NCI-H524 treated with DMSO at 0.1 percent for 48 hours (cell line): Measurements from ENCODE around the gene NF1.
"Not testable (repeated sequence)": the region's sequence is repeated elsewhere in the genome, so short reads cannot be mapped to it uniquely, and the experiment has no call there.

Experiments
- DNase-seq: peaks from one replicate; lab custom pipeline; 2025; lab: John Stamatoyannopoulos, UW

The NF1 gene

DNA sequence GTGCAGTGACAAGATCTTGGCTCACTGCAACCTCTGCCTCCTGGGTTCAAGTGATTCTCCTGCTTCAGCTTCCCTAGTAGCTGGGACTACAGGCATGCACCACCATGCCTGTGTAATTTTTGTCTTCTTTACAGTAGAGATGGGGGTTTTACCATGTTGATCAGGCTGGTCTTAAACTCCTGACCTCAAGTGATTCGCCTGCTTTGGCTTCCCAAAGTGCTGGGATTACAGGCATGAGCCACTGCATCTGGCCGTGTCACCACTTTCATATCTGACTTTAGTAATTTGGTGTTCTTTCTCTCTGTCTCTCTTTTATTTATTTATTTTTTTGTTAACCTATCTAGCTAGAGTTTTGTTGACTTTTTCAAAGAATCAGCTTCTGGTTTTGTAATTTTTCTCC lies 103.9 kb downstream of the NF1 start:
- not testable (repeated sequence) for DNase-seq

DNA sequence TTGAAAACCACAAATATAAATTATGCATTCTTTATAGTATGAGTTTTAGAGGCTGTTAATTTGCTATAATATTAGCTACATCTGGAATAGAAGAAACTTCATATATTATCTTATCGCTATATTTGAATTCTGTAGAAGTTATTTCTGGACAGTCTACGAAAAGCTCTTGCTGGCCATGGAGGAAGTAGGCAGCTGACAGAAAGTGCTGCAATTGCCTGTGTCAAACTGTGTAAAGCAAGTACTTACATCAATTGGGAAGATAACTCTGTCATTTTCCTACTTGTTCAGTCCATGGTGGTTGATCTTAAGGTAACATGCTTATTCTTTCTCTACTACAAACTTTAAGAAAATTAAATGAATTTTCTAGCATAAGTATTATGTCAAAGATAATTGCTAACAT lies 105.5 kb downstream of the NF1 start:
- no peak for DNase-seq

DNA sequence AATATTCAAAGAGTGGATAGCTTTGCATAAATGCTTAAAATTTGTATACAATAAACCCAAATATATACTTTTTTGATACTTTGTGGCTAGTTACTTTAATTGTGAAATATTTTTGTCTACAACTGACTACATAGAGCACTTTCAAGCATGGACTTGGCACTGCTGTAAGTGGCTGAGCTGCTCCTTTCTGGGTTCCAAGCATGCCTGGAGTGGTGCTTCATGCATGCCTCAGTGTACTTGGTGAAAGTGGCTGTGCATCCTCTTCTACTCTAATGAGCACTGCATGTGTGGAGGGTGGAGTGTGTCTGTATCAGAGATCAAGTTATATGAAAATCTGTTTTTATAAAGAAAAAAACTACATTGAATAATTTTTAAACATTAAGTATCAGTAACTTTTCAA lies 108.2 kb downstream of the NF1 start:
- no peak for DNase-seq

DNA sequence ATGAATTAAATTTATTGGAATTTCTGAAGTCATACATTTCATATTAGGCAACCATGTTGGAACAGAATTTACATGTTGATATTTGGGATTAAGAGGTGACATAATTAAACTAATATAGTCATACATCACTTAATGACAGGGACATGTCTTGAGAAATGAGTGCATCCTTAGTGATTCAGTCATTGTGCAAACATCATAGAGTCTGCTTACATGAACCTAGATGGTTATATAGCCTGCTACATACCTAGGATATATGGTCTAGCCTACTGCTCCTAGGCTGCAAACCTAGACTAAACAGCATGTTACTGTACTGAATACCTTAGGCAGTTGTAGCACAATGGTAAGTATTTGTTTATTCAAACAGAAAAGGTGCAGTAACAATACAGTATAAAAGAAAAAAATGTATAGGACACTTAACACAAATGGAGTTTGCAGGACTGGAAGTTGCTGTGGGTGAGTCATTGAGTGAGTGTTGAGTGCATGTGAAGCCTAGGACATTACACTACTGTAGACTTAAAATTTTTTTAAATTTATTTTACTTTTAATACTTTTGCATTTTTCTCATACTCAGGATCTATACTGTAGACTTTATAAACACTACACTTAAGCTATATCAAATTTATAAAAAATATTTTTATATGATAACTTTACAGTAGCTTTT lies 116.7 kb downstream of the NF1 start:
- DNase-seq = no peak

DNA sequence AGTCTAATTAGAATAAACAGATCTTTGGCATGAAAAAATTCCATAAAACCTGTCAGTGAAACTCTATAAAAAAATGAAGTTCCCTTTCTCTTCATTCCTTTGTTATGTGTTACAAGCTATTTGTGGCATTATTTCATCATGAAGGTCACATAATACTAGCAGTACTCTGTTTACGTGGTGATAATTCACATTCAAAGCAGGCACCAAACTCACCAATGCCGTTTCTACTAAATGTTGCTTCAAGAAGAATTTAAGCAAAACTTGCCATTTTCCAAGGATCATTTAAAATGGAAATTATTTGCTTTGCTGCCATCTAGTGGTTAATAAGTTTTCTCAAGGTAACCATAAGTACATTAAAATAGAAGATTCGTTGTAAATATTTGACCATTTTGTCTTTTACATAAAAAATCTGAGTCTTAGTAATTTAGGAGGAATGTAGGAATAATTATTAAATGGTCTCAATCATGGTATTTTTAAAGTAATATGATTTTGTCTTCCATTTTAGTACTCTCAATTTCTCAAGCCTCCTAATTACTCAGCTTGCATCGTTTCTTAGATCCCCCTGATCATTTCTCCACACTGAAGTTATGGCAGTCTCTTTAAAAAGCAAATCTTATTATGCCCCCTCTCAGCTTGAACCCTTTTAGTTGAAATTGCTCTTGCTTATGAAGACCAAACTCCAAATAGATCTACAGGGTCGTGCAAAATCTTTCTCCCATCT lies 121.4 kb downstream of the NF1 start:
- DNase-seq = no peak

DNA sequence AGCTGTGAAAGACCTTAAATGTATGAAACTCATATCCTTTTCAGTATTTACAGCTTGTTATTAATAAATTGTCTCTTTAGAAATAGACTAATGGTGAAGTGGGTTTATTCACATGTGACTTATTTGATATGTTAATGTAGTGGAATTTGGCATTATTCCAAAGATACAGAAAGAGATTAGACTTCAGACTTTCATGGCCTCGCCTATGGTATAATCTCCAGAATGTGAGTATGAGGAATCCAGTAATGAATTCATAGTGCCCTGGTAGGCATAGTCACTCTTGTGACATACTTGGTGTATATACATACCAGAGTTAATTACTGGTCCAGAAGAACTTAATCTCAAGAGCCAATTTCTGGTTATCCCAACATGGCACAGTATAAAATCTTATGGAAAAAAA lies 129.6 kb downstream of the NF1 start:
- no peak for DNase-seq

DNA sequence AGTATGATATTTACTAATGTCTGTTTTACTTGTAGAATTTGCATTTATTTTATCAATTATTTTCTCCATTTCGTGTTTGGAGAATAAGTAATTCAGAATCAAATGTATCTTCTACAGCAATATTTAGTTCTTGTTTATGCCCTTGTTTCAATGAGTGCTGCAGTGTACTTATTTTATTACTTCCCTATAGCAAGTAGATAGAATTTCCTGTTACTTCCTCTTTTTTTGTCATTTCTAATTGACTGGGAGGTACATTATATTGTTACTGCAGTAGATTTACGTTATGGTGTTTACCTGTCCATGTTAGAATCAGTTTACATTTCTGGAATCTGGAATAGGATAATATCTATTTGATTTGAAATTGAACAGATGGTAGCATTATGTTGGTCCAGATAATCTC lies 131.1 kb downstream of the NF1 start:
- no peak for DNase-seq

DNA sequence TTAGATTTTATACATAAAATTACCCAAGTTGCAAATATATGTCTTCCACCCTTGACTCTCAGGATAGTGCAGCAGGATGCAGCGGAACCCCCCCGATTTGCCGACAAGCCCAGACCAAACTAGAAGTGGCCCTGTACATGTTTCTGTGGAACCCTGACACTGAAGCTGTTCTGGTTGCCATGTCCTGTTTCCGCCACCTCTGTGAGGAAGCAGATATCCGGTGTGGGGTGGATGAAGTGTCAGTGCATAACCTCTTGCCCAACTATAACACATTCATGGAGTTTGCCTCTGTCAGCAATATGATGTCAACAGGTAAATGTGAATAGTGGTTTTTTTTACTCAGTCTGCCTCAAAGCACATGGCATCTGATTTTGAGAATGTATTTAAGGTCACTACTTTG lies 131.6 kb downstream of the NF1 start:
- no peak for DNase-seq

DNA sequence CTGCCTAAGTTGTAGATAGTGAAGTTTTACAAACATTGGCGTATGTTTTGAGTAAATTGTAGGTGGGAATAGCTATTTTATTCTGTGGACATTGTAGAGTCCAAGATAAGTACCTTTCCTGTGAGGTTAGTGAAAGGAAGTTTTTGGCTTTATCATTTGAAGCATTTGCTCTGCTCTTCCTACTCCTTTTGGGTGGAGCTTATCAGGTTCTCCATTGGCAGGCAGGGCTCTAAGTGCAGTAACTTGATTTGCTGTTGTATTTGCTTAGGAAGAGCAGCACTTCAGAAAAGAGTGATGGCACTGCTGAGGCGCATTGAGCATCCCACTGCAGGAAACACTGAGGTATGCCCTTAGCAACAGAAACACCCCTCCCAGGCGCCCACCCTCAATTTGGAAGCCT lies 132.2 kb downstream of the NF1 start:
- DNase-seq = no peak

DNA sequence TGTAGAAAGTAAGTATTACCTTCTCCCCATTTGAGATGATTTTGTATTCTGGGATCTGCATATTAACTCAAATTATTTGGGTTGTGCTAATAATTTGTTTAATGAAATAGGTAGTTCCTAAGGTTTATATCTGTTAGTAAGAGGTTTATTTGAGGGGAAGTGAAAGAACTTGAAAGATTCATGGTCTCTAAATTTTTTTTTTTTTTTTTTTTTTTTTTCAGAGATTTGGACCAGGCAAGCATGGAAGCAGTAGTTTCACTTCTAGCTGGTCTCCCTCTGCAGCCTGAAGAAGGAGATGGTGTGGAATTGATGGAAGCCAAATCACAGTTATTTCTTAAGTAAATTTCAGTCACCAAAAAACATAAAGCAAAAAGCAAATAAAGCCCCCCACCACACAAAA lies 137.1 kb downstream of the NF1 start:
- no peak for DNase-seq

DNA sequence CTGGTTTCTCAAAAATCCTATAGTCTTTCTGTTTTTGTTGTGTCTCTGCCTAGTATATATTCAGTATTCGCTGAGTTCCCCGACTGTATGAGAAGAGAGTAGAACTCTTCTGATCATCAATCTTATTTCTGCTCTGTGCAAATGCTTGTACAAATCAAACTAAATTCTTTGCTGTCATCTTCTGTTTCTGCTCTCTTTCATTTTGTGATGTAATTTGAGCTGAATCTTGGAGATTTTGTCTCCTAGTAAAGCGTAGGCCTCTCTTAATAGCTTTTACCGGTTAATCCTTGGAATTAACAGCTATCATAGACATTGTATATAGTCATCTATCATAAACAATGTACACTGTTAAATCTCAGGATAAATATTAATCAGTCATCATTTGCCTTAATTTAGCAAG lies 140.3 kb downstream of the NF1 start:
- DNase-seq = no peak

DNA sequence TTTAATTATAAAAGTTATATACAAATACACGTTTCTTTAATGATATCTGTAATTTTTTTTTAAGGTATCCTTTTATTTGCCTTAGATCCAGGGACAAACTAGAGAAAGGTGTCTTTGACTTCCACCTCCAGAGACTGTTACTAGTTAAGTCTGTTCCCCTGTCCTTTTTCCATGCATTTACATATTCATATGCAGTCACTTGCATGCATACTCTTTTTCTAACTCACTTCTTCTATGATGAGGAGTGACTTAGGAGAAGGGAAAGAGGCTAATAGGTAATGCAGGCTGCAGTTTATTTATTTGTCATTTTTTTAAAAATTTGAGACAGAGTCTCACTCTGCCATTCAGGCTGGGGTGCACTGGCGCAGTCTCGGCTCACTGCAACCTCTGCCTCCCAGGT lies 141.4 kb downstream of the NF1 start:
- no peak for DNase-seq

DNA sequence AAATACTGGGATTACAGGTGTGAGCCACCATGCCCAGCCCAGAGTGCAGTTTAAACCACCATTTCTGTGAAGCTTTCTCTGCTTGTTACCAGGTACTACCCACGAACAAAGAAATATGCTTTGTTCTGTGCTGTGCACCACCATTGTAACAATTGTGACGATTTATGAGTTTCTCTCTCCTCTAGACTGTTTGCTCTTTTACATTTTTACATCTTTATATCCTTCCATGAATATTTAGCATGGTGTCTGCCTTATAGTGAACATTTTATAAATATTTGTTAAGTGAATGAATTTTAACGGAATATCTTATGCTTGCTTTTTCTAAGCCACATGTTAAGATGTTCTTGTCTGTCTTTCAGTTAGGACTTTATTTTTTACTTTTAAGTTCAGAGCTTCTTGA lies 141.9 kb downstream of the NF1 start:
- DNase-seq = no peak

DNA sequence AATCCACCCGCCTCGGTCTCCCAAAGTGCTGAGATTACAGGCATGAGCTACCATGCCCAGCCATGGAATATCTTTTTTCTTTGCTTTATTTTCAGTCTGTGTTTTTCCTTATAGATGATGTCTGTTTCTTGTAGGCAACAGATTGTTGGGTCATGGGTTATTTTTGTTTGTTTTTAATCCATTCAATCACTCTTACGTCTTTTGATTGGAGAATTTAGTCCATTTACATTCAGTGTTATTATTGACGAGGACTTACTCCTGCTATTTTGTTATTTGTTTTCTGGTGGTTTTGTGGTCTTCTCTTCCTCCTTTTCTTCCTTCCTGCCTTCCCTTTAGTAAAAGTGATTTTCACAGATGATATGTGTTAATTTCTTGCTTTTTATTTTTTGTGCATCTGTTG lies 146.3 kb downstream of the NF1 start:
- DNase-seq = no peak

DNA sequence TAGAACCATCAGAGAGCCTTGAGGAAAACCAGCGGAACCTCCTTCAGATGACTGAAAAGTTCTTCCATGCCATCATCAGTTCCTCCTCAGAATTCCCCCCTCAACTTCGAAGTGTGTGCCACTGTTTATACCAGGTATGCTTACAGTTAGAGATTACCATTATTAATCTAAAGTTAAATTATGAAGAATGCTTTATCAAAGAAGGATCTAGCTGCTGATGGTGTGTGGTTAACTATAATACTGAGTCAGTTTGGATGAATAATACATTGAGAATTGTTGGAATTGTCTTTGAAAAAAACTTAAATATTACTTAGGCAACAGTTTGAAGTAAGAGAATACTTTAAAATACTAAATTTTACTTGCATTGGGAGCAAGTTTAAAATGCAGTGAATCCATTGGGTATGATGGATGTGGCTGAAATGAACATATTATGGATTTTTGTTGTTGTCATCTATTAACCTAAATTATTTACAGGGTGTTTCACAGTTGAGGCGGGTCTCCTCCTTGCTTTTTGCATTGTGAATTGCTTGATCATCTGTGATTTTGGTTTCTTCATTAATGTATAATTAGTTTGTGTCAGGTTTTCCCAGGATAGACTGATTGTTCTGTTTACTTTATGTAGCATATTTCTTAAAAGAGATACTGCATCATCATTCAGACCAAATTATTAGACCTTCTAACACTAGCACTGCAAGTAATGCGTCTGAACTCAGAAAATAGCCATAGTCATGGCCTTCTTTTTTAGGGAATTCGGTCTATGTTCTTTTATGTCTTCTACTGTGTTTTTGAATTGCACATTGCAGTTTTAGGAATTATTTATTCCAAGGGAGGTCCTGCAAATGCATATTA lies 154.4 kb downstream of the NF1 start:
- DNase-seq = no peak

DNA sequence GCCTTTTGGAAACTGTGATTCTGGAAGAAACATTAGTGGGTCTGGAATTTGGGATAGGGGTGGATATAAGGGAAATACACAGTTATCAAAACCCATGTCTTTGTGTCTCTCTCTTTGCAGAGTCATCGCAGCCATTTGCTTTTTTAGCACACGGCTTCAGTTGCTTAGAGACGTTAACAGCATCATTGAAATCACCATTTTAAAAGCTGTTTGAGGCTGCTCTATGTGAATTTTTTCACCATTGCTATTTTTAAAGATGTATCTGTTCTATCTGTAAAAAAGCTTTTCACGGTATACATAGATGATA lies 155.0 kb downstream of the NF1 start:
- no peak for DNase-seq

DNA sequence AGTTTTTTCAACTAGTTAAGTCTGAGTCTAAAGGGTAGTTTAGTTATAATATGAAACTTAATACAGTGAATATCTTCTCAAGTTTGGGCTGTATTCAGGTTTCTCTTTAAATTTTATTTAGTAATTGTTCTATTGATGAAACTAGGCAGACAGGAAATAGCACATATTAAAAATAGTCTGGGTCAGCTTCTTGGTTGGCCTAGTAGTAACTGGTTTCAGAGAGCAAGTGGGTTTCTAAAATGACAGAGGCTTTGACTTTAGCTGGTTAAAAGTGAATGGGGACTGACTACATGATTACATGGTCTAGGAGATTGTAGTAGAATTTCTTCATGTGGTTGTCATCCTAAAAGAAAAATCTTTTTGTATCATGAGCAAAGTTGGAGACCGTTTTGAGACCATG lies 155.5 kb downstream of the NF1 start:
- DNase-seq = no peak

DNA sequence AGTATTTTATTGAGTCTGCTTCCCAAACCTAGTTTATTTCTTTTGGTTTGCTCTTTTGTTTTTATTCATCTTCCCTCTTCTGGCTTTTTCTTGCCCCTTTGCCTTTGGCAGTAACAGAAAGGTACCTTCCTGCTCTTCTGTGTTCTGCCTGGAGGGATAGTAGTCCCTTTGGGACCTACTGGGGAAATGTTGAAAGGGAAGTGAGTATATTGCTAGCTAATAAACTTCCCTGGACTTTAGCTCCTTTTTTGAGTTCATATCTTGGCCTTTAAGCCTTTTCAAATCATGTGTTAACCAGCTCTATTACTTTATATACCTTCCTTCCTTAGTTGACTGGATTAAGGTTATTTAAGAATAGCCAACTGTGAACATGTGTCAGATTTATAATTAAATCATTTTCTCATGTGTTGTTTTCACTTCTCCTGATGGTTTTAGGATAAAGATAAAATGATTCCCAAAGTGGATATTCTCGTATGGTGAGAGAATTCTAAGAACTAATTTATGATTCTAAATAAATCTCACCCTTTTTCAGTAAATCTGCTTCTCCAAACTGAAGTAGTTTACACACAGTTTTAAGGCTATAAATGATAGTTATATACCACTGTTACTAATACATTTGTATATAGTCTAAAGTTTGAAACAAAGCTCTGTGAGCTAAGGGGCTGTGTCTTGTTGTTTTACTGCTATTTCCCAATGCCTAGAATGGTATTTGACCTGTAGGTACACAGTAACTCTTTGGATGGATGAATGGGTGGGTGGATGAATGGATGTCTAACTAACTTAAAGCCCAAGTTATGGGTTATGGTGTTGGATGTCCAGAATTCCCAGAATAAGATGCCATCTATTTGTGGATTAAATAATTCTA lies 156.6 kb downstream of the NF1 start:
- DNase-seq = no peak

DNA sequence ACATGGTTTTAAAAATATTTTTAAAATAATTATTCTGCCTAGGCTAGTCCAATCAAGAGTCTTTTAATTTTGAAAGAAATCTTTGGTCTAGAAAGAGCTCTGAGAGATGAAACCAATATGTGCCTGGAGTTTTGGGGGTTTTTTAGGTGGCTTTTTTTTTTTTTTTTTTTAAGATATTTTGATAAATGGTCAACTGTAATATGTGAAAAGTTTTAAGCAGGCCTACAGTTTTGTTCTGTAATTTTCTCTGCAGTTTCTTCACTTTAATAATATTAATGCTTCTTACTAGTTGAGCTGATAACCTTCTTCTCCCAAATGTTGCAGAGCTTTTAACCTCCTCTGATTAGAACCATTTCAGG lies 157.2 kb downstream of the NF1 start:
- DNase-seq = no peak

DNA sequence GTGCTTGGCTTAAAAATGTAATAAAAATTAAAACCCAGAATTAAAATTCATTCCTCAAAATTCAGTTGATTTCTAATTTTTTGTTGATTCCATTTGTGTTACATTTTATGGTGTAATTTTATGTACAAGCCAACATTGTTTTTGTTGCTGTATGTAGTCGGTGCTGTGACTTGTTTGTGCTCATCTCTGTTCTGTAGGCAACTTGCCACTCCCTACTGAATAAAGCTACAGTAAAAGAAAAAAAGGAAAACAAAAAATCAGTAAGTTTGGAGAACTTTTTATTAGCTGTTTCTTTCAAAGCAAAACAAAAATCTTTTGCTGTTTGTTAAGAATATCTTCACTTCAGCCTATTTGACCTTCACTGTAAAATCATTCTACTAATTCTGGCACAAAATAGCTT lies 158.0 kb downstream of the NF1 start:
- DNase-seq = no peak

DNA sequence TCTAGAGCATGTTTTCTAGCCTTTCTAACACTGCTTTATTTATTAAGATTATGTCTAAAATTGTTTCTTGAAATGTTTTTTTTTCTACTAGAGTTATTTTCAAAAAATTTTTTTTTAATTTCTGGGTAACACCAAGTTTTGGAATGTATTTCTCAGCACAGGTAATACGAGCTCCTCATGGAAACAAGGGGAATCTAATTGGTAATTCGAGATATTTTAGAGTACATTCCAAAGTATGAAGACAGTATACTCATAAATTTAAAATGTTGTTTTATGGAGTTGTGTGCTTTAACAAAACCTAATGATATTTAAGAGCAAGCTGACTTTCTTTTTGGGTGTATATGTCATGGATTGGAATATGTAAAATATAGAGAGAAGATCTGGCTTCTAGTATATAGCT lies 159.9 kb downstream of the NF1 start:
- no peak for DNase-seq

DNA sequence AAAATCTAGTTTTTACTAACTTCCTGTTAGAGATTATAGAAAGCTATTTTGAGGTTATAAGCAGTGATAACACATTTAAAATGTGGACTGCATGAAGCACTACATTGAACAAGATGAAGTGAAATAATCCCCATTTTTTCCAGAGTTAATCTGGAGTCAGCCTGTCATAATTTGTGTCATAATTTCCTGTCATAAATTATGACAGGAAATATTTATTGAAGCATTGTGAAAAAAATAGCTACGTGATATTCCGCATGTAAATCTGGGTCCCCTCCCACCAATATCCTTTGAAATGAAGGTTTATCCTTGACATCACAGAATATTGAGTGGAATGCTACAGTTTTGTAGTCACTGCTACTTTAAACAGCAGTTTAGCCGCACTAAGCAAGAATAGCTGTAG lies 162.2 kb downstream of the NF1 start:
- DNase-seq = no peak

DNA sequence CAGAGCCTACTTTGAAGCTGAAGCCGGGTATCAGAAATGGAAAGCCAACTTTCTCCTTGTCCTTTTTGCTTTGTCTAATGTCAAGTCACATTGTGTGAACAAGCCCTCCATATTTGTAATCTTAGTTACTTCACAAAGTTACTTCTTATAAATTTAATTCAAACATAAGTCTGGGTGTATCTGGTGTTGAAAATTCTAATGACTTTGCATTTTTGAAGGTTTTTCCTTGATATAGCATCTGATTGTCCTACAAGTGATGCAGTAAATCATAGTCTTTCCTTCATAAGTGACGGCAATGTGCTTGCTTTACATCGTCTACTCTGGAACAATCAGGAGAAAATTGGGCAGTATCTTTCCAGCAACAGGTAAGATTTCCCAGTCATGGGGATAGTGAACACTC lies 165.4 kb downstream of the NF1 start:
- DNase-seq = no peak
